ENCODE results near the gene KIF22.

GRCh38 chr16:29756654-29757053 lies 33.9 kb upstream of the KIF22 start:
- no peak for TF ChIP-seq CTCF (IDR thresholded peaks at IDR 0.05)
- no peak for TF ChIP-seq POLR2A (IDR thresholded peaks at IDR 0.05)

Data from right lobe of liver (tissue), 4 donors.